Panc1 (cell line): Measurements from ENCODE around the gene MAL. TPM values are rescaled to one million over a fixed set of nuclear protein-coding genes. Genes with fewer than 3 reads are reported as not detected.

Experiments used
- ATAC-seq: fragments of 200-7000 bp; cut with Tn5 transposase; 2 replicates; pipeline ENCODE4 v1.9.1; 2020; ENCODE audit warnings: mild to moderate bottlenecking, moderate library complexity
- BruUV-seq: library from RNA; stranded (reverse); fragments of 400-500 nt; replicated peaks from 2 replicates; lab custom pipeline; 2021; lab: Mats Ljungman, UMichigan
- CTCF ChIA-PET: fragments of 300-600 bp; sonication (Branson Sonifier 250); formaldehyde crosslinking; loops from one replicate; lab custom pipeline; 2022; ENCODE audit warnings: antibody characterized with exemption; lab: Charles Lee
- POLR2A ChIA-PET: fragments of 300-600 bp; sonication (Branson Sonifier 250); formaldehyde crosslinking; loops from one replicate; lab custom pipeline; 2022; ENCODE audit warnings: antibody characterized with exemption; lab: Charles Lee
- DNase-seq: peaks from one replicate; pipeline ENCODE4 v3.0.0-alpha.2; 2010; ENCODE audit warnings: low read depth, low spot score
- H3K27ac ChIP-seq: 2 replicates; pipeline ENCODE4 v1.5.1; 2011; ENCODE audit warnings: mild to moderate bottlenecking, low read length, inconsistent platforms
- H3K27me3 ChIP-seq: fragments of 200-500 bp; sonication (Bioruptor generic); 2 replicates; pipeline ENCODE4 v1.6.0; 2014; ENCODE audit warnings: low read length, inconsistent platforms; ENCODE audit not compliant: control insufficient read depth, insufficient read depth
- H3K36me3 ChIP-seq: fragments of 200-500 bp; sonication (Bioruptor generic); 2 replicates; pipeline ENCODE4 v1.5.1; 2014; ENCODE audit warnings: inconsistent platforms, mild to moderate bottlenecking, low read length, moderate library complexity; ENCODE audit not compliant: control insufficient read depth, insufficient read depth
- H3K4me1 ChIP-seq: 2 replicates; pipeline ENCODE4 v1.5.1; 2011; ENCODE audit warnings: inconsistent platforms, mild to moderate bottlenecking, low read length, moderate library complexity; ENCODE audit not compliant: control insufficient read depth, insufficient read depth
- H3K4me3 ChIP-seq, 2 experiments: 2 replicates each; pipeline ENCODE4 v1.5.1; 2011 to 2012; ENCODE audit warnings: low read depth in 2 of 2, low read length in 2 of 2, mild to moderate bottlenecking in 2 of 2, inconsistent platforms in 1 of 2, moderate library complexity in 1 of 2
- H3K9me3 ChIP-seq: fragments of 200-500 bp; sonication (Bioruptor generic); 2 replicates; pipeline ENCODE4 v1.5.1; 2014; ENCODE audit warnings: low read depth, mild to moderate bottlenecking, inconsistent platforms, low read length, moderate library complexity; ENCODE audit not compliant: control insufficient read depth, insufficient read depth
- POLR2AphosphoS5 ChIP-seq: IDR thresholded peaks from 2 replicates; pipeline ENCODE4 v1.6.1; 2012; ENCODE audit warnings: mild to moderate bottlenecking, low read depth, low read length, moderate library complexity
- REST ChIP-seq, 2 experiments: IDR thresholded peaks; 2 replicates each; pipeline ENCODE4 v1.6.1; 2011 to 2012; ENCODE audit warnings: low read depth in 2 of 2, control low read depth in 1 of 2, low read length in 1 of 2, mild to moderate bottlenecking in 1 of 2, moderate library complexity in 1 of 2; ENCODE audit not compliant: insufficient read depth in 1 of 2
- SIN3A ChIP-seq: IDR thresholded peaks from 2 replicates; pipeline ENCODE4 v1.6.1; 2012; ENCODE audit warnings: low read depth, mild to moderate bottlenecking, low read length, moderate library complexity, borderline replicate concordance; ENCODE audit not compliant: insufficient read depth
- TCF7L2 ChIP-seq: IDR thresholded peaks from 2 replicates; pipeline ENCODE4 v1.6.1; 2011; ENCODE audit warnings: mild to moderate bottlenecking, low read depth, low read length, inconsistent platforms
- in situ Hi-C: cut with HindIII; loops from 2 replicates; pipeline ENCODE4 v1.10.0; 2016; ENCODE audit warnings: low sequenced_read_pairs, low pct_unique_long_range_greater_than_20kb
- intact Hi-C: fragments of 100-400 bp; cut with micrococcal nuclease; formaldehyde crosslinking; loops from one replicate; pipeline ENCODE4 v1.10.0; 2022; ENCODE audit not compliant: unreplicated experiment
- total RNA-seq: library from RNA; stranded (reverse); gene quantifications from one replicate; pipeline ENCODE4 v1.2.1, GENCODE V29; 2021; ENCODE audit not compliant: unreplicated experiment
- TF ChIP-seq, protein P1 (sequence below): fragments of 450-650 bp; IDR thresholded peaks from 2 replicates; pipeline ENCODE4 v1.5.1; 2017; ENCODE audit warnings: mild to moderate bottlenecking

MAL gene
- total RNA-seq, 1 experiment from 2014 or later, result 1.3 TPM

- ChIA-PET CTCF (interaction anchor here (1.0 to 1.3 kb wide), 2 partner anchors 31 to 88 kb away, joined by 3 to 4 read pairs; no protein-coding TSS in a partner anchor), POLR2A (interaction anchor here (0.6 kb wide), 1 partner anchor 38 kb away, joined by 12 read pairs; the partner anchor contains the start of gene MAL)
- no TSS peak for BruUV-seq
- ATAC-seq (no peak), DNase-seq (no peak)
- no peak overlapping the region for H3K4me3 ChIP-seq
- TF ChIP-seq, protein P1, sequence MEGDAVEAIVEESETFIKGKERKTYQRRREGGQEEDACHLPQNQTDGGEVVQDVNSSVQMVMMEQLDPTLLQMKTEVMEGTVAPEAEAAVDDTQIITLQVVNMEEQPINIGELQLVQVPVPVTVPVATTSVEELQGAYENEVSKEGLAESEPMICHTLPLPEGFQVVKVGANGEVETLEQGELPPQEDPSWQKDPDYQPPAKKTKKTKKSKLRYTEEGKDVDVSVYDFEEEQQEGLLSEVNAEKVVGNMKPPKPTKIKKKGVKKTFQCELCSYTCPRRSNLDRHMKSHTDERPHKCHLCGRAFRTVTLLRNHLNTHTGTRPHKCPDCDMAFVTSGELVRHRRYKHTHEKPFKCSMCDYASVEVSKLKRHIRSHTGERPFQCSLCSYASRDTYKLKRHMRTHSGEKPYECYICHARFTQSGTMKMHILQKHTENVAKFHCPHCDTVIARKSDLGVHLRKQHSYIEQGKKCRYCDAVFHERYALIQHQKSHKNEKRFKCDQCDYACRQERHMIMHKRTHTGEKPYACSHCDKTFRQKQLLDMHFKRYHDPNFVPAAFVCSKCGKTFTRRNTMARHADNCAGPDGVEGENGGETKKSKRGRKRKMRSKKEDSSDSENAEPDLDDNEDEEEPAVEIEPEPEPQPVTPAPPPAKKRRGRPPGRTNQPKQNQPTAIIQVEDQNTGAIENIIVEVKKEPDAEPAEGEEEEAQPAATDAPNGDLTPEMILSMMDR, result no peak
- no peak for TF ChIP-seq TCF7L2
- TF ChIP-seq POLR2AphosphoS5, result no peak
- TF ChIP-seq SIN3A, result no peak
- no peak for TF ChIP-seq REST (IDR thresholded peaks at IDR 0.05; ENCODE audit: insufficient read depth in 1 of 2, low read depth in 2 of 2, low read length in 1 of 2)
- no peaks in the 10 kb centered on the region for H3K9me3 ChIP-seq
- H3K27me3 ChIP-seq, result peaks cover 15% of the 10 kb centered on the region
- no peak overlapping the region for H3K27ac ChIP-seq
- in situ Hi-C loops, result no loop called here
- H3K4me1 ChIP-seq, result no peaks in the 10 kb centered on the region
- intact Hi-C loops, result no loop called here
- no peaks in the 10 kb centered on the region for H3K36me3 ChIP-seq
Observed at GRCh38 chr2:94987074-94988020, 38.2 kb upstream of the MAL start.

- in situ Hi-C loops, result no loop called here
- ChIA-PET CTCF (interaction anchor here (0.7 kb wide), 1 partner anchor 398 kb away, joined by 3 read pairs; no protein-coding TSS in a partner anchor), POLR2A (no interaction called here)
- DNase-seq (no peak), ATAC-seq (no peak)
- no TSS peak for BruUV-seq
- TF ChIP-seq, protein P1, result no peak
- TF ChIP-seq REST (IDR thresholded peaks at IDR 0.05; ENCODE audit: insufficient read depth in 1 of 2, low read depth in 2 of 2, low read length in 1 of 2) (no peak), SIN3A (no peak), POLR2AphosphoS5 (no peak), TCF7L2 (no peak)
- Histone ChIP-seq H3K9me3 (no peaks in the 10 kb centered on the region), H3K4me3 (no peak overlapping the region), H3K27me3 (peaks cover 17% of the 10 kb centered on the region), H3K27ac (no peak overlapping the region), H3K4me1 (no peaks in the 10 kb centered on the region), H3K36me3 (no peaks in the 10 kb centered on the region)
- intact Hi-C loops, result no loop called here
Observed at GRCh38 chr2:94990956-94991355, 34.6 kb upstream of the MAL start.
